Measurements from ENCODE around the gene CRYL1. TPM values are rescaled to one million over a fixed set of nuclear protein-coding genes. Genes with fewer than 3 reads are reported as not detected.
A peak's percentile ranks its signal among the peaks of the same experiment; 100 is the strongest.

The CRYL1 gene, protein sequence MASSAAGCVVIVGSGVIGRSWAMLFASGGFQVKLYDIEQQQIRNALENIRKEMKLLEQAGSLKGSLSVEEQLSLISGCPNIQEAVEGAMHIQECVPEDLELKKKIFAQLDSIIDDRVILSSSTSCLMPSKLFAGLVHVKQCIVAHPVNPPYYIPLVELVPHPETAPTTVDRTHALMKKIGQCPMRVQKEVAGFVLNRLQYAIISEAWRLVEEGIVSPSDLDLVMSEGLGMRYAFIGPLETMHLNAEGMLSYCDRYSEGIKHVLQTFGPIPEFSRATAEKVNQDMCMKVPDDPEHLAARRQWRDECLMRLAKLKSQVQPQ
- total RNA-seq (2022) (4.3 and 6.7 TPM in 2 replicates), Bru-seq, nascent RNA (percentile 41 among the genes with signal in this experiment), BruChase-seq, experiment 1, labeled RNA remaining after a 2-hour chase (percentile 32 among the genes with signal in this experiment), BruChase-seq, experiment 2, labeled RNA remaining after a 6-hour chase (percentile 33 among the genes with signal in this experiment)
- long read RNA-seq, partial matches to known transcripts, result 1 of 5 reads
- long read RNA-seq, other reads (novel, unspliced or antisense), result 0 of 5 reads

DNA sequence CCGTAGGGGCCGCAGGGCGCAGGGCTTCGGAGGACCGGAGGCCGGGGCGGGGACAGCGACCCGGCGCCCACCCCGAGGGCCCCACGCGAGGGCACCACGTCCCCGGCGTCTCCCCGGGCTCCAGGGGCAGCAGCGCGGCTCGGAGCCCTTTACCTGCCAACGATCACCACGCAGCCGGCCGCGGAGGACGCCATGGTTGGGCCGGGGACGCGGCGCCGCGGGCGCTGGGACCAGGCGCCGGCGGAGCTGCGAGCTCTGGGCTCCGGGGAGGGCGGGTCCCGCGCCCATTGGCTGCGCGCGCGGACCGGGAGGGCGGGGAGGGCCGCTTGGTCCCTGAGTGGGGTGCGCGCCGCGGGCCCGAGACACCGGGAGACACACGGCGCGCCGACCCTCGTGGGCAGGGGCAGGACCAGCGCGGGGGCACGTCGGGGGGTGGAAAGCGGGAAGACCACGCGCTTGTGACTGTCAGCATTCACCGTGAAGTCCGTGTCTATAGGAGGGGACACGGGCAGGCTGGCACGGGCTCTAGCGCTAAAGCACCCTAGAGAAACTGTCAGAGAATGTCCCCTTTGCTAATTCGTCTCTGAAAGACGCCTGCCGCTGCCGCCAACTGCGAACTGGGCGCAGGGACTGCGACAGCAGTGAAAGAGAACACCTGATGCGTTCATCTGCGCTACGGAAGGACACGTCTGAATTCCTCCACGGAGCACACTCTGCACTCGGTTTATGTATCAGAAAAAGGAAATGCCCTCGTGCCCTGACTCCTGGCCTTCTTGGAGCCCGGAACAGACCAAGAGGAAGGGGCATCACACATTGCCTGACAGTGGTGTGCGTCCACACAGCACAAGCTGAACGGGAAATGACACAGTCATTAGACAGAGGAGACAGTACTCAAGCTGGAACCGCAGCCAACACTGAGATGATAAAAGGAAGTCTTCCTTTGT lies at the start of gene CRYL1:
Gene CRYL1 (minus strand): TSS at position 257 of the 944 bp plus-strand sequence. CDS start 63 bp downstream, at position 194.
- H3K4me1 Mint-ChIP-seq (ENCODE audit: low read depth, unreplicated experiment), result peaks cover 7% of the 10 kb centered on the region
- DNase-seq, result peak; percentile 56 to 68
- TF ChIP-seq, protein P1, sequence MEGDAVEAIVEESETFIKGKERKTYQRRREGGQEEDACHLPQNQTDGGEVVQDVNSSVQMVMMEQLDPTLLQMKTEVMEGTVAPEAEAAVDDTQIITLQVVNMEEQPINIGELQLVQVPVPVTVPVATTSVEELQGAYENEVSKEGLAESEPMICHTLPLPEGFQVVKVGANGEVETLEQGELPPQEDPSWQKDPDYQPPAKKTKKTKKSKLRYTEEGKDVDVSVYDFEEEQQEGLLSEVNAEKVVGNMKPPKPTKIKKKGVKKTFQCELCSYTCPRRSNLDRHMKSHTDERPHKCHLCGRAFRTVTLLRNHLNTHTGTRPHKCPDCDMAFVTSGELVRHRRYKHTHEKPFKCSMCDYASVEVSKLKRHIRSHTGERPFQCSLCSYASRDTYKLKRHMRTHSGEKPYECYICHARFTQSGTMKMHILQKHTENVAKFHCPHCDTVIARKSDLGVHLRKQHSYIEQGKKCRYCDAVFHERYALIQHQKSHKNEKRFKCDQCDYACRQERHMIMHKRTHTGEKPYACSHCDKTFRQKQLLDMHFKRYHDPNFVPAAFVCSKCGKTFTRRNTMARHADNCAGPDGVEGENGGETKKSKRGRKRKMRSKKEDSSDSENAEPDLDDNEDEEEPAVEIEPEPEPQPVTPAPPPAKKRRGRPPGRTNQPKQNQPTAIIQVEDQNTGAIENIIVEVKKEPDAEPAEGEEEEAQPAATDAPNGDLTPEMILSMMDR (IDR thresholded peaks at IDR 0.05; ENCODE audit: insufficient read depth in 1 of 2, low read depth in 1 of 2, low read length in 1 of 2, severe bottlenecking in 1 of 2, unreplicated experiment in 1 of 2), result no peak
- ChIA-PET CTCF (interaction anchor here (0.6 to 0.7 kb wide), 3 partner anchors 12 to 376 kb away, joined by 3 to 7 read pairs (median 3); no protein-coding TSS in a partner anchor), POLR2A (interaction anchor here (0.6 to 0.7 kb wide), 4 partner anchors 9 to 248 kb away, joined by 3 to 6 read pairs (median 4); partner anchors contain the start of gene EEF1AKMT1)
- H3K4me3 Mint-ChIP-seq (ENCODE audit: unreplicated experiment), result peak within 1 kb of the TSS; percentile 68
- no peaks in the 10 kb centered on the region for H3K27me3 ChIP-seq (replicated peaks; ENCODE audit: control insufficient read depth, insufficient read depth, low read length)
- BruUV-seq (replicated peaks), result no TSS peak
- H3K36me3 ChIP-seq (ENCODE audit: control insufficient read depth, insufficient read depth, low read length), result no peaks in the 10 kb centered on the region
- no peaks in the 10 kb centered on the region for H3K4me1 ChIP-seq
- no peak within 1 kb of the TSS for H3K27ac Mint-ChIP-seq (ENCODE audit: unreplicated experiment)
- peaks cover 2% of the 10 kb centered on the region for H3K9me3 ChIP-seq
- intact Hi-C loops (cut with micrococcal nuclease; ENCODE audit: unreplicated experiment), result loop anchor here (1.0 kb wide), 1 partner anchor 41 kb away; the partner anchor contains the start of gene IFT88
- H3K27me3 Mint-ChIP-seq (ENCODE audit: insufficient read depth, unreplicated experiment), result peaks cover 4% of the 10 kb centered on the region
- no peaks in the 10 kb centered on the region for H3K9me3 Mint-ChIP-seq (ENCODE audit: unreplicated experiment)
- H3K4me3 ChIP-seq (ENCODE audit: low read depth, low read length), result peak within 1 kb of the TSS; percentile 95
- no peaks in the 10 kb centered on the region for H3K36me3 Mint-ChIP-seq (ENCODE audit: insufficient read depth, unreplicated experiment)

GRCh38 chr13:20573636-20574035 lies 48.0 kb upstream of the CRYL1 start:
- Mint-ChIP-seq H3K36me3 (ENCODE audit: insufficient read depth, unreplicated experiment) (peaks cover 13% of the 10 kb centered on the region), H3K9me3 (ENCODE audit: unreplicated experiment) (peaks cover 12% of the 10 kb centered on the region), H3K27me3 (ENCODE audit: insufficient read depth, unreplicated experiment) (no peaks in the 10 kb centered on the region), H3K4me3 (ENCODE audit: unreplicated experiment) (no peak overlapping the region), H3K27ac (ENCODE audit: unreplicated experiment) (no peak overlapping the region), H3K4me1 (ENCODE audit: low read depth, unreplicated experiment) (no peaks in the 10 kb centered on the region)
- Histone ChIP-seq H3K4me3 (ENCODE audit: low read depth, low read length) (no peak overlapping the region), H3K4me1 (no peaks in the 10 kb centered on the region), H3K36me3 (ENCODE audit: control insufficient read depth, insufficient read depth, low read length) (no peaks in the 10 kb centered on the region), H3K27me3 (replicated peaks; ENCODE audit: control insufficient read depth, insufficient read depth, low read length) (no peaks in the 10 kb centered on the region), H3K9me3 (0 out of 2 replicates have a peak, but pooled peaks cover 6% of the 10 kb centered on the region)
- TF ChIP-seq, protein P1 (IDR thresholded peaks at IDR 0.05; ENCODE audit: insufficient read depth in 1 of 2, low read depth in 1 of 2, low read length in 1 of 2, severe bottlenecking in 1 of 2, unreplicated experiment in 1 of 2), result no peak
- no TSS peak for BruUV-seq (replicated peaks)
- intact Hi-C loops (cut with micrococcal nuclease; ENCODE audit: unreplicated experiment), result no loop called here
- POLR2A ChIA-PET, result no interaction called here
- DNase-seq, result no peak
- CTCF ChIA-PET, result no interaction called here

GRCh38 chr13:20573186-20573585 lies 47.5 kb upstream of the CRYL1 start:
- intact Hi-C loops (cut with micrococcal nuclease; ENCODE audit: unreplicated experiment), result no loop called here
- peaks cover 9% of the 10 kb centered on the region for H3K36me3 Mint-ChIP-seq (ENCODE audit: insufficient read depth, unreplicated experiment)
- BruUV-seq (replicated peaks), result no TSS peak
- Histone ChIP-seq H3K4me1 (no peaks in the 10 kb centered on the region), H3K36me3 (ENCODE audit: control insufficient read depth, insufficient read depth, low read length) (no peaks in the 10 kb centered on the region), H3K27me3 (replicated peaks; ENCODE audit: control insufficient read depth, insufficient read depth, low read length) (no peaks in the 10 kb centered on the region), H3K4me3 (ENCODE audit: low read depth, low read length) (no peak overlapping the region), H3K9me3 (0 out of 2 replicates have a peak, but pooled peaks cover 6% of the 10 kb centered on the region)
- no peaks in the 10 kb centered on the region for H3K27me3 Mint-ChIP-seq (ENCODE audit: insufficient read depth, unreplicated experiment)
- no peaks in the 10 kb centered on the region for H3K4me1 Mint-ChIP-seq (ENCODE audit: low read depth, unreplicated experiment)
- peaks cover 8% of the 10 kb centered on the region for H3K9me3 Mint-ChIP-seq (ENCODE audit: unreplicated experiment)
- TF ChIP-seq, protein P1 (IDR thresholded peaks at IDR 0.05; ENCODE audit: insufficient read depth in 1 of 2, low read depth in 1 of 2, low read length in 1 of 2, severe bottlenecking in 1 of 2, unreplicated experiment in 1 of 2), result no peak
- POLR2A ChIA-PET, result no interaction called here
- CTCF ChIA-PET, result no interaction called here
- no peak overlapping the region for H3K4me3 Mint-ChIP-seq (ENCODE audit: unreplicated experiment)
- no peak for DNase-seq
- H3K27ac Mint-ChIP-seq (ENCODE audit: unreplicated experiment), result no peak overlapping the region

Measured in Caco-2 (cell line).